A204.1 (cell line): Measurements from ENCODE around the gene AP5B1.
"Not testable (repeated sequence)": the region's sequence is repeated elsewhere in the genome, so short reads cannot be mapped to it uniquely, and the experiment has no call there.

Experiments
- FAIRE-seq: peaks from 2 replicates; lab custom pipeline; 2012; peaks lifted over from hg19 to GRCh38; lab: Jason Lieb, UNC

AP5B1 gene

GRCh38 chr11:65762169-65762568 lies 18.6 kb downstream of the AP5B1 start:
- not testable (repeated sequence) for FAIRE-seq

DNA sequence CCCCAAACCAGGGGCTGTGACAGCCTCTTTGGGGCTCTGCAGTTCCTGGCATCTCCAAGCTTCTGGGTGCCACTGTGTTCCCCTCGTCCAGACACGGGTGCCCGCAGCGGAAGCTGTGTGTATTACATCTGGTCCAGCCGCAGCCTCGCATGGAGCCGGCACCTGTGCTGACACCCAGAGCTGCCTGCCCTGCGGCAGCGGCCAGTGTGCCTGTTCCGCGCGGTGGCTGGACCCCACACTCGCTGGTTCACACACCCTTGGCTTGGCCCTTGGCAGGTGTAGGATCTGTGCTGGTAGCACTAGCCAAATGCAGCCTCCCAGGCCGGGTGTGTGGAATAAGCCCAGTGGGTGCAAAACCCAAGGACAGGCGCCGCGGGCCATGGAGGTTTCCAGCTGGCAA lies 35.7 kb downstream of the AP5B1 start:
- FAIRE-seq = no peak

DNA sequence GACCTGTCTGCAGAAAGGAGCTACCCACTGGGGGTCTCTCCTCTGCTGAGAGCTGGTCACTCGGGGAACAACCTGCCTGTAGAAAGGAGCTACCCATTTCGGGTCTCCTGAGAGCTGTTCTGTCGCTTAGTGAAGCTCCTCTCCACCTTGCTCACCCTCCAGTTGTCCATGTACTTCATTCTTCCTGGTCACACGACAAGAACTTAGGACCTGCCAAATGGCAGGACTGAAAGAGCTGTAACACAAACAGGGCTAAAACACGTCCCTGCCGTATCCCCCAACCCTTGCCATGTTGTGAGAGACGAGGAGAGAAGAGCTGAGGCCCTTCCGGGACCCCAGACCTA lies 36.1 kb downstream of the AP5B1 start:
- no peak for FAIRE-seq

DNA sequence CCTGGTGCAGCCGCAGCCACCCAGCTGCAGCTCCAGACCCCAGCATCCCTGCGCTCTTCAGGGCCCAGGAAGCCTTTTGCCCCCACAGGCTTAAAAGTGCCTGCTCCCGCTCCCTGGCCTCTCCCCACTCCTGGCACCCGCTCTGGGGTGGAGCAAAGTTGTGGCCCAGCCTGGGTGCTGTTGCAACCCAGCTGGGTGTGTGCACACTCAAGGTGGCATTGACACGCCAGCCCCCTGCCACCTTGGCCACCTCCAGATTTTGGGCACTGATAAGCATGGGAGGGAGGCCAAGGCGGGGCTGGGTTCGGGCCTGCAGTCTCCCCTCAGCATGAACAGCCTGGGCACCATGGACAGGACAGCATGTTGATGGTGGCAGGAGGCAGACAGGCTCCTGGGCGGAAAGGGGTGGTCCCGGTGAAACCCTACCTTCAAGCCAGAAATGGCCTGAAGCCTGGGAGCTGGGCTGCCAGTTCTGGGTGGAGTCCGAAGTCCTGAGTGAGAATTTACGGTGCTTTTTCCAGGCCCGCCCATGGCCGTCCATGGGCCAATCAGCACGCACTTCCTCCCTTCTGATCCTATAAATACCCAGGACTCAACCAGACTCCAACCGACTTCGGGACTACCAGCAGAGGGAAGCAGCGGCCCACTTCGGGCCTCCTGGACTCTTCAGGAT lies 36.6 kb downstream of the AP5B1 start:
- no peak for FAIRE-seq

DNA sequence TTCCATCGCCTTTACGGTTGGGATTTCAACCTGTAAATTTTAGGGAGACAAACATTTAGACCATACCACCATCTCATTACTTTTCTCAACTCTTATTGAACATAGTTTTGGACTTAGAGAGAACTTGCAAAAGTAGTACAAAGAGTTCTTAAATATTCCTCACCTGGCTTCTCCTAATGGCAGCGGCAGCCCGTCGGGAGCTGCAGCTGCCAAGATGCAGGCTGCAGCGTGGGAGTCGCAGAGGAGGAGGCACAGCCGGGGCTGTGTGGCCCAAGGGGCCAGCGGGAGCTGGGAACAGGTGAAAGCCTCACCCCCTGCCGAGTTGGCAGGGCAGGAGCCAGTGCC lies 37.1 kb downstream of the AP5B1 start:
- FAIRE-seq = no peak

GRCh38 chr11:65742353-65742752 lies 38.4 kb downstream of the AP5B1 start:
- FAIRE-seq = no peak

GRCh38 chr11:65741185-65741584 lies 39.6 kb downstream of the AP5B1 start:
- no peak for FAIRE-seq

DNA sequence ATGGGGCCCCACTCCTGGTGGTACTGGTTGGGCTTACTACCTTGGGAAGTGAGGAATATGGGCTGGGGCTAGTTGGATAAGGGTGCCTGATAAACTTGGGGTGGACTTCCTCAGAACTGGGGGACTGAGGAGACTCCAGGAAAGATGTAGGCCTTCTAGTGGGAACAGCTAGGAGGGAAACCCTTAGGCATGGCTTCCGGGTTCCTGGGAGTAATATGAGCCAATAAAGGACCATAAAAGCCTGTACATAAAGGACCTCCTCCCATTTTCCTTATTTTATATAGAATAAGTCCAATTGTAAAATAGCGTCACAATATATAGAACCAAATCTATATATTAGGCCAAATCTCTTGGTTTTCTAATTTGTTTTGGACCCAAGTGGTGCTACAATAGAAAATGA lies 41.8 kb downstream of the AP5B1 start:
- no peak for FAIRE-seq

DNA sequence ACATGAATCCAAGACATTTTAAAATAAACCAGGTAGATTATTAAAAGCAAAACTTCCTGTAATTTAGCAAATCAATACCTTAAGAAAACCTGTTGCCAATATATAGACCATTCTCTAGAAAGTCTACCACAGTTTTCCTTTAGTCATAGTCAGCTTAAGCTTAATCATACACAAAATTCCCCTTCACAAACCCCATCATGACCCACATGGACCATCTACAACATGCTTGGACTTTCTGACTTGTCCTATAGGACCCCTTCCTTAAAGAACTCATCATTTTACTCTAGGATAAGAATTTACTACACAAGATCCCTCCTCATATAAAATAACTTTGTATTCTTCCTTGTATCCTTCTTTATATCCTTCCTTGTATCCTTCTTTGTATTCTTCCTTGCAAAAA lies 44.0 kb downstream of the AP5B1 start:
- FAIRE-seq = no peak

GRCh38 chr11:65735111-65735510 lies 45.7 kb downstream of the AP5B1 start:
- not testable (repeated sequence) for FAIRE-seq

GRCh38 chr11:65730461-65730860 lies 50.3 kb downstream of the AP5B1 start:
- no peak for FAIRE-seq

- FAIRE-seq = no peak
These were observed 52.9 kb downstream of the AP5B1 start for GRCh38 chr11:65727865-65728264.

DNA sequence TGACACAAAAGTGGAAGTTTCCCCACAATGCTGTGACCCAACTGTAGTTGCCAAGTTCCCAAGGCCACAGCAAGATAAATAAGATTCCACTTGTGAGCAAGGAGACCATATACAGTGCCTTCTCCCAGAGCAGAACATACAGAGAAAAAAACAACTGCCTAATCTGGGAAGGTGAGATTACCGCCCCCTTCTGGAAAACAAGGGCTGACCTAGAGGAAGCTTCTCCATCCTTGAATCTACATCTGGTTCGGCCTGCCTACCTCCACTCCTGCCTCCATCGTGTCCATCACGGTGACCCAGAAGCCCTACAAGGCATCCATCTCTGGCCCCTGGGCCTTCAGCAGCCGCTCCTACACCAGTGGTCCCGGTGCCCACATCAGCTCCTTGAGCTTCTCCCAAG lies 54.1 kb downstream of the AP5B1 start:
- FAIRE-seq = no peak
